Epithelial cell of proximal tubule (primary cell): ENCODE data around the gene KBTBD6. TPM values are rescaled to one million over a fixed set of nuclear protein-coding genes. Genes with fewer than 3 reads are reported as not detected.

ENCODE experiments used
- DNase-seq: peaks from one replicate; pipeline ENCODE4 v3.0.0-alpha.2; 2011; ENCODE audit warnings: low read depth
- H3K4me3 ChIP-seq: 2 replicates; pipeline ENCODE4 v1.5.1; 2011; ENCODE audit warnings: low read depth, mild to moderate bottlenecking, low read length
- total RNA-seq: library from RNA; depleted of rRNA; stranded (reverse); fragments of >200 nt; gene quantifications from 2 replicates; pipeline ENCODE4 v1.2.3, GENCODE V29; 2015
- TF ChIP-seq, protein P1 (sequence below): conservative IDR thresholded peaks from 2 replicates; pipeline ENCODE4 v1.5.1; 2012; ENCODE audit warnings: low read depth, mild to moderate bottlenecking, low read length

KBTBD6 gene
- total RNA-seq, 1 donor from 2014 or later = 5.6 TPM

GRCh38 chr13:41079725-41080124 is 52.9 kb downstream of the KBTBD6 start:
- H3K4me3 ChIP-seq = no peak overlapping the region
- TF ChIP-seq, protein P1, sequence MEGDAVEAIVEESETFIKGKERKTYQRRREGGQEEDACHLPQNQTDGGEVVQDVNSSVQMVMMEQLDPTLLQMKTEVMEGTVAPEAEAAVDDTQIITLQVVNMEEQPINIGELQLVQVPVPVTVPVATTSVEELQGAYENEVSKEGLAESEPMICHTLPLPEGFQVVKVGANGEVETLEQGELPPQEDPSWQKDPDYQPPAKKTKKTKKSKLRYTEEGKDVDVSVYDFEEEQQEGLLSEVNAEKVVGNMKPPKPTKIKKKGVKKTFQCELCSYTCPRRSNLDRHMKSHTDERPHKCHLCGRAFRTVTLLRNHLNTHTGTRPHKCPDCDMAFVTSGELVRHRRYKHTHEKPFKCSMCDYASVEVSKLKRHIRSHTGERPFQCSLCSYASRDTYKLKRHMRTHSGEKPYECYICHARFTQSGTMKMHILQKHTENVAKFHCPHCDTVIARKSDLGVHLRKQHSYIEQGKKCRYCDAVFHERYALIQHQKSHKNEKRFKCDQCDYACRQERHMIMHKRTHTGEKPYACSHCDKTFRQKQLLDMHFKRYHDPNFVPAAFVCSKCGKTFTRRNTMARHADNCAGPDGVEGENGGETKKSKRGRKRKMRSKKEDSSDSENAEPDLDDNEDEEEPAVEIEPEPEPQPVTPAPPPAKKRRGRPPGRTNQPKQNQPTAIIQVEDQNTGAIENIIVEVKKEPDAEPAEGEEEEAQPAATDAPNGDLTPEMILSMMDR = no peak
- DNase-seq = no peak

Other genes starting within 250 kb of the KBTBD6 start
- gene ELF1, start 113.5 kb downstream of the KBTBD6 start, total RNA-seq = 19.5 and 28.5 TPM in 2 replicates
- gene WBP4, start 71.3 kb downstream of the KBTBD6 start, total RNA-seq = 9.8 and 17.9 TPM in 2 replicates
- gene KBTBD7, start 61.8 kb upstream of the KBTBD6 start, total RNA-seq = 1.4 and 2.8 TPM in 2 replicates
- 6.9 and 8.3 TPM in 2 replicates for gene MTRF1, start 130.8 kb upstream of the KBTBD6 start, total RNA-seq
- gene NAA16, start 178.5 kb upstream of the KBTBD6 start, total RNA-seq = 5.7 and 9.6 TPM in 2 replicates